Neural cell (in vitro differentiated cells): Measurements from ENCODE around the gene CTSE. TPM values are rescaled to one million over a fixed set of nuclear protein-coding genes. Genes with fewer than 3 reads are reported as not detected.

Experiments used
- H2AFZ ChIP-seq: fragments of 200-600, 300-800 bp; sonication (generic), shearing (Covaris generic); 2 replicates; pipeline ENCODE4 v1.6.0; 2014; ENCODE audit warnings: low read depth, mild to moderate bottlenecking, antibody characterized with exemption, low read length, moderate library complexity
- H3F3A ChIP-seq: fragments of 200-600 bp; shearing (Covaris generic); 2 replicates; pipeline ENCODE4 v1.6.1; 2016; ENCODE audit warnings: mild to moderate bottlenecking, moderate library complexity, mixed read lengths, antibody characterized with exemption, low read length; ENCODE audit not compliant: insufficient read depth, poor library complexity, severe bottlenecking
- H3K27ac ChIP-seq: fragments of 200-600, 300-800 bp; sonication (generic), shearing (Covaris generic); 2 replicates; pipeline ENCODE4 v1.5.1; 2014; ENCODE audit warnings: mild to moderate bottlenecking, low read length, moderate library complexity
- H3K27me3 ChIP-seq: fragments of 300-800, 200-600 bp; sonication (generic), shearing (Covaris generic); 2 replicates; pipeline ENCODE4 v1.6.0; 2014; ENCODE audit warnings: mild to moderate bottlenecking, low read depth, low read length, moderate library complexity; ENCODE audit not compliant: insufficient read depth
- H3K36me3 ChIP-seq: fragments of 300-800, 200-600 bp; sonication (generic), shearing (Covaris generic); 2 replicates; pipeline ENCODE4 v1.5.1; 2014; ENCODE audit warnings: mild to moderate bottlenecking, antibody characterized with exemption, low read length, moderate library complexity; ENCODE audit not compliant: insufficient read depth
- H3K4me2 ChIP-seq: fragments of 300-800, 200-600 bp; sonication (generic), shearing (Covaris generic); 2 replicates; pipeline ENCODE4 v1.6.0; 2014; ENCODE audit warnings: mild to moderate bottlenecking, low read length
- H3K4me3 ChIP-seq: fragments of 300-800, 200-600 bp; sonication (generic), shearing (Covaris generic); 2 replicates; pipeline ENCODE4 v1.5.1; 2014; ENCODE audit warnings: mild to moderate bottlenecking, low read length, moderate library complexity
- H3K79me2 ChIP-seq: fragments of 200-600 bp; shearing (Covaris generic); replicated peaks from 2 replicates; pipeline ENCODE4 v1.6.0; 2014; ENCODE audit warnings: mild to moderate bottlenecking, low read length, moderate library complexity; ENCODE audit not compliant: insufficient read depth
- H3K9ac ChIP-seq: fragments of 300-800, 200-600 bp; sonication (generic), shearing (Covaris generic); 2 replicates; pipeline ENCODE4 v1.6.1; 2016; ENCODE audit warnings: mild to moderate bottlenecking, low read length, mixed read lengths
- H3K9me2 ChIP-seq: fragments of 200-600 bp; shearing (Covaris generic); 2 replicates; pipeline ENCODE4 v1.6.1; 2016; ENCODE audit warnings: mild to moderate bottlenecking, low read length, mixed read lengths; ENCODE audit not compliant: insufficient read depth
- H3K9me3 ChIP-seq: fragments of 200-600, 300-800 bp; sonication (generic), shearing (Covaris generic); 2 replicates; pipeline ENCODE4 v1.6.1; 2016; ENCODE audit warnings: mild to moderate bottlenecking, mixed run types, low read length, moderate library complexity, mixed read lengths
- H4K20me1 ChIP-seq: fragments of 200-600 bp; shearing (Covaris generic); 2 replicates; pipeline ENCODE4 v1.6.1; 2016; ENCODE audit warnings: mild to moderate bottlenecking, mixed run types; ENCODE audit not compliant: insufficient read depth
- EP300 ChIP-seq: fragments of 450-650 bp; conservative IDR thresholded peaks from 2 replicates; pipeline ENCODE4 v1.6.1; 2014; ENCODE audit warnings: antibody characterized with exemption, mild to moderate bottlenecking, moderate library complexity; ENCODE audit not compliant: poor library complexity, severe bottlenecking
- EZH2 ChIP-seq: fragments of 200-600, 300-800 bp; shearing (Covaris generic), sonication (generic); IDR thresholded peaks from 2 replicates; pipeline ENCODE4 v1.6.1; 2014; ENCODE audit warnings: antibody characterized with exemption, low read length, borderline replicate concordance, mild to moderate bottlenecking; ENCODE audit not compliant: insufficient read depth, poor library complexity, severe bottlenecking
- MXI1 ChIP-seq: fragments of 450-650 bp; conservative IDR thresholded peaks from 2 replicates; pipeline ENCODE4 v1.6.1; 2014; ENCODE audit warnings: antibody characterized with exemption, mild to moderate bottlenecking; ENCODE audit not compliant: poor library complexity, severe bottlenecking
- POLR2AphosphoS5 ChIP-seq: IDR thresholded peaks from 2 replicates; pipeline ENCODE4 v1.6.1; 2012
- RAD21 ChIP-seq: fragments of 450-650 bp; conservative IDR thresholded peaks from 2 replicates; pipeline ENCODE4 v1.6.1; 2014; ENCODE audit warnings: antibody characterized with exemption, mild to moderate bottlenecking, moderate library complexity
- SMC3 ChIP-seq: fragments of 450-650 bp; conservative IDR thresholded peaks from 2 replicates; pipeline ENCODE4 v1.6.1; 2014; ENCODE audit warnings: antibody characterized with exemption, mild to moderate bottlenecking, moderate library complexity; ENCODE audit not compliant: poor library complexity
- TAF1 ChIP-seq: IDR thresholded peaks from 2 replicates; pipeline ENCODE4 v1.6.1; 2012; ENCODE audit warnings: low read depth
- polyA plus RNA-seq: library from polyadenylated mRNA; depleted of rRNA; stranded (reverse); fragments of >200 nt; gene quantifications from 2 replicates; pipeline ENCODE4 v1.2.3, GENCODE V29; 2014
- TF ChIP-seq, protein P1 (sequence below): fragments of 450-650 bp; IDR thresholded peaks from 2 replicates; pipeline ENCODE4 v1.5.1; 2014; ENCODE audit warnings: antibody characterized with exemption, mild to moderate bottlenecking, moderate library complexity; ENCODE audit not compliant: poor library complexity, severe bottlenecking
- TF ChIP-seq, protein P2 (sequence below): IDR thresholded peaks from 2 replicates; pipeline ENCODE4 v1.6.1; 2012; ENCODE audit warnings: borderline replicate concordance

Gene CTSE
- polyA plus RNA-seq, 1 donor from 2014 or later = not detected

DNA sequence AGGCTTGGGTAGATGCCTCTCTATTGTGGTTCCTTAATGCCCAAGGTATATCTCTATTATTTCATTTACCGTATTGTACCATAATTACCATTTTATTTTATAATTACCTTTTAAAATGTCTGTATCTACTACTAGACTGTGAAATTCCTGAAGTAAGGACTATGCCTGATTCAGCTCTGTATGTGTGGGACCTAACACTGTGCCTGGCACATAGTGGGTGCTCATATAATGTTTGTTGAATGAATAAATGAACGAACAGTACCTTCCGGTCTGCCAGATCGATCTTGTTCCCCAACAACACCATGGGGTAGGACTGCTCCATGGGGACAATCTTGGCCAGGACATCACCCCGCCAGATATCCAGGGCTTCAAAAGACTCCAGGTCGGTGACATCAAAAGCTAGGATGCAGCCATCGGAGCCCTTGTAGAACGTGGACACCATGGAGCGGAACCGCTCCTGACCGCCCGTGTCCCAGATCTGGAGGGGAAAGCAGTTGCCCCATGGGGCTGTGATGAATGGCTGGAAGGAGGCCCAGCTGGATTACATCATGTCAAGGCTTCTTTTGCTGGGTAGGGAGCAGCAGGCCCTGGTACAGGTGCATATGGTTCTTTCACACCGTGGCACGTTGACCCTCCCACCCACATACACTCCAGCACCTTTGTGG is 31.3 kb downstream of the CTSE start:
- no peaks in the 10 kb centered on the region for H3K27me3 ChIP-seq
- no peaks in the 10 kb centered on the region for H3K79me2 ChIP-seq
- no peak overlapping the region for H3K4me3 ChIP-seq
- no peaks in the 10 kb centered on the region for H3F3A ChIP-seq
- H3K4me2 ChIP-seq = no peak overlapping the region
- H3K27ac ChIP-seq = no peak overlapping the region
- no peak overlapping the region for H3K9ac ChIP-seq
- H3K36me3 ChIP-seq = no peaks in the 10 kb centered on the region
- no peak overlapping the region for H2AFZ ChIP-seq
- H4K20me1 ChIP-seq = no peaks in the 10 kb centered on the region
- no peak for TF ChIP-seq TAF1
- no peak for TF ChIP-seq RAD21
- no peak for TF ChIP-seq MXI1
- TF ChIP-seq, protein P1, sequence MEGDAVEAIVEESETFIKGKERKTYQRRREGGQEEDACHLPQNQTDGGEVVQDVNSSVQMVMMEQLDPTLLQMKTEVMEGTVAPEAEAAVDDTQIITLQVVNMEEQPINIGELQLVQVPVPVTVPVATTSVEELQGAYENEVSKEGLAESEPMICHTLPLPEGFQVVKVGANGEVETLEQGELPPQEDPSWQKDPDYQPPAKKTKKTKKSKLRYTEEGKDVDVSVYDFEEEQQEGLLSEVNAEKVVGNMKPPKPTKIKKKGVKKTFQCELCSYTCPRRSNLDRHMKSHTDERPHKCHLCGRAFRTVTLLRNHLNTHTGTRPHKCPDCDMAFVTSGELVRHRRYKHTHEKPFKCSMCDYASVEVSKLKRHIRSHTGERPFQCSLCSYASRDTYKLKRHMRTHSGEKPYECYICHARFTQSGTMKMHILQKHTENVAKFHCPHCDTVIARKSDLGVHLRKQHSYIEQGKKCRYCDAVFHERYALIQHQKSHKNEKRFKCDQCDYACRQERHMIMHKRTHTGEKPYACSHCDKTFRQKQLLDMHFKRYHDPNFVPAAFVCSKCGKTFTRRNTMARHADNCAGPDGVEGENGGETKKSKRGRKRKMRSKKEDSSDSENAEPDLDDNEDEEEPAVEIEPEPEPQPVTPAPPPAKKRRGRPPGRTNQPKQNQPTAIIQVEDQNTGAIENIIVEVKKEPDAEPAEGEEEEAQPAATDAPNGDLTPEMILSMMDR = no peak
- TF ChIP-seq, protein P2, sequence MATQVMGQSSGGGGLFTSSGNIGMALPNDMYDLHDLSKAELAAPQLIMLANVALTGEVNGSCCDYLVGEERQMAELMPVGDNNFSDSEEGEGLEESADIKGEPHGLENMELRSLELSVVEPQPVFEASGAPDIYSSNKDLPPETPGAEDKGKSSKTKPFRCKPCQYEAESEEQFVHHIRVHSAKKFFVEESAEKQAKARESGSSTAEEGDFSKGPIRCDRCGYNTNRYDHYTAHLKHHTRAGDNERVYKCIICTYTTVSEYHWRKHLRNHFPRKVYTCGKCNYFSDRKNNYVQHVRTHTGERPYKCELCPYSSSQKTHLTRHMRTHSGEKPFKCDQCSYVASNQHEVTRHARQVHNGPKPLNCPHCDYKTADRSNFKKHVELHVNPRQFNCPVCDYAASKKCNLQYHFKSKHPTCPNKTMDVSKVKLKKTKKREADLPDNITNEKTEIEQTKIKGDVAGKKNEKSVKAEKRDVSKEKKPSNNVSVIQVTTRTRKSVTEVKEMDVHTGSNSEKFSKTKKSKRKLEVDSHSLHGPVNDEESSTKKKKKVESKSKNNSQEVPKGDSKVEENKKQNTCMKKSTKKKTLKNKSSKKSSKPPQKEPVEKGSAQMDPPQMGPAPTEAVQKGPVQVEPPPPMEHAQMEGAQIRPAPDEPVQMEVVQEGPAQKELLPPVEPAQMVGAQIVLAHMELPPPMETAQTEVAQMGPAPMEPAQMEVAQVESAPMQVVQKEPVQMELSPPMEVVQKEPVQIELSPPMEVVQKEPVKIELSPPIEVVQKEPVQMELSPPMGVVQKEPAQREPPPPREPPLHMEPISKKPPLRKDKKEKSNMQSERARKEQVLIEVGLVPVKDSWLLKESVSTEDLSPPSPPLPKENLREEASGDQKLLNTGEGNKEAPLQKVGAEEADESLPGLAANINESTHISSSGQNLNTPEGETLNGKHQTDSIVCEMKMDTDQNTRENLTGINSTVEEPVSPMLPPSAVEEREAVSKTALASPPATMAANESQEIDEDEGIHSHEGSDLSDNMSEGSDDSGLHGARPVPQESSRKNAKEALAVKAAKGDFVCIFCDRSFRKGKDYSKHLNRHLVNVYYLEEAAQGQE = no peak
- TF ChIP-seq EP300 = no peak
- TF ChIP-seq EZH2 = no peak
- TF ChIP-seq SMC3 = no peak
- H3K9me3 ChIP-seq = no peaks in the 10 kb centered on the region
- no peaks in the 10 kb centered on the region for H3K9me2 ChIP-seq

DNA sequence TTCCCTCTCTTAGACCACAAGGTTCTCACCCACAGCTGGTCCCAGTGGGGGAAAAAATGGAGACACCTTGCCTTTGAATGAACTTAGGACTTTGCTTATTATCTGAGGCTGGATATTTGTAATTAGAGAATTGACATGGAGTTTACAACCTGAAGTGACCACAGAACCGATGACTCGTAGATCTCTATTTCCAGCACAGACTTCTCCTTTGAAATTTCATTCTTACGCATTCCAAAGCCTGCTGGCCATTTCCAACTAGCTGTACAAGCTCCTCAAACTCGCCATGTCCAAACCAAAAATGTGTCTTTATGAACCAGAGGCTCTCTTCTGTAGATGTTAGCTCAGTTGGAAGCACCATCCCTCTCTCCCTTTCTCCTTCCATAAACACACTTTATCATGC is 32.5 kb downstream of the CTSE start:
- H3K9me3 ChIP-seq = no peaks in the 10 kb centered on the region
- H2AFZ ChIP-seq = no peak overlapping the region
- no peak overlapping the region for H3K4me3 ChIP-seq
- no peaks in the 10 kb centered on the region for H3K36me3 ChIP-seq
- H3K79me2 ChIP-seq = no peaks in the 10 kb centered on the region
- H3K9me2 ChIP-seq = no peaks in the 10 kb centered on the region
- H3K9ac ChIP-seq = no peak overlapping the region
- no peak overlapping the region for H3K27ac ChIP-seq
- H4K20me1 ChIP-seq = no peaks in the 10 kb centered on the region
- H3K4me2 ChIP-seq = no peak overlapping the region
- TF ChIP-seq RAD21 = no peak
- no peak for TF ChIP-seq TAF1
- TF ChIP-seq, protein P2 = no peak
- no peak for TF ChIP-seq SMC3
- TF ChIP-seq EP300 = no peak
- TF ChIP-seq POLR2AphosphoS5 = no peak
- TF ChIP-seq EZH2 = no peak
- TF ChIP-seq MXI1 = no peak
- TF ChIP-seq, protein P1 = no peak
- H3F3A ChIP-seq = no peaks in the 10 kb centered on the region
- no peaks in the 10 kb centered on the region for H3K27me3 ChIP-seq
